Endothelial cell (in vitro differentiated cells): ENCODE measurements around the gene PIGN. TPM values are rescaled to one million over a fixed set of nuclear protein-coding genes. Genes with fewer than 3 reads are reported as not detected.

ENCODE experiments used
- DNase-seq: peaks from one replicate; pipeline ENCODE4 v3.0.0; 2021; ENCODE audit warnings: low spot score
- H3K27ac Mint-ChIP-seq: one replicate; pipeline ENCODE4 v1.8.0; 2021; ENCODE audit warnings: mixed read lengths, inconsistent platforms; ENCODE audit not compliant: unreplicated experiment
- H3K27me3 Mint-ChIP-seq: one replicate; pipeline ENCODE4 v1.8.0; 2021; ENCODE audit warnings: mild to moderate bottlenecking, moderate library complexity, mixed read lengths, inconsistent platforms; ENCODE audit not compliant: unreplicated experiment
- H3K36me3 Mint-ChIP-seq: one replicate; pipeline ENCODE4 v1.8.0; 2021; ENCODE audit warnings: mild to moderate bottlenecking, low read depth, mixed read lengths, inconsistent platforms; ENCODE audit not compliant: unreplicated experiment
- H3K4me1 Mint-ChIP-seq: one replicate; pipeline ENCODE4 v1.8.0; 2021; ENCODE audit warnings: mild to moderate bottlenecking, mixed read lengths, inconsistent platforms; ENCODE audit not compliant: unreplicated experiment
- H3K4me3 Mint-ChIP-seq: one replicate; pipeline ENCODE4 v1.8.0; 2021; ENCODE audit warnings: mild to moderate bottlenecking, mixed read lengths, inconsistent platforms; ENCODE audit not compliant: unreplicated experiment
- H3K9me3 Mint-ChIP-seq: one replicate; pipeline ENCODE4 v1.8.0; 2021; ENCODE audit warnings: mixed read lengths, inconsistent platforms; ENCODE audit not compliant: unreplicated experiment
- total RNA-seq: library from RNA; stranded (reverse); fragmentation: NEBNext Ultra II Directional; extraction: Animal tissue kit (Norgen Biotek cat#: 25700); gene quantifications from one replicate; pipeline ENCODE4 v1.2.1, GENCODE V29; 2021; ENCODE audit not compliant: unreplicated experiment
- TF ChIP-seq, protein P1 (sequence below): fragments of 200-600 bp; sonication (generic); IDR thresholded peaks from one replicate; pipeline ENCODE4 v1.5.0; 2021; ENCODE audit warnings: antibody characterized with exemption; ENCODE audit not compliant: unreplicated experiment

The PIGN gene
- total RNA-seq, 1 donor from 2014 or later = 23.0 TPM

DNA sequence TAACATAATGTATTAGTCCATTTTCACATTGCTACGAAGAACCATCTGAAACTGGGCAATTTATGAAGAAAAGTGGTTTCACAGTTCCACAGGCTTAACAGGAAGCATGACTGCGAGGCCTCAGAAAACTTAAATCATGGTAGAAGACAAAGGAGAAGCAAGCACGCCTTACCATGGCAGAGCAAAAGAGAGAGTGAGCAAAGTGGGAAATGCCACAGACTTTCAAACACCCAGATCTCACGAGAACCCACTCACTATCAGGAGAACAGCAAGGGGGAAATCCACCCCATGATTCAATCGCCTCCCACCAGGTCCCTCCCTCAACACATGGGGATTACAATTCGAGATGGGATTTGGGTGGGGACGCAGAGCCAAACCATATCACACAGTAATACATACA is 22.5 kb downstream of the PIGN start:
- DNase-seq = no peak
- Mint-ChIP-seq H3K36me3 (peaks cover 7% of the 10 kb centered on the region), H3K9me3 (no peaks in the 10 kb centered on the region), H3K4me3 (no peak overlapping the region), H3K27ac (no peak overlapping the region), H3K4me1 (peaks cover 4% of the 10 kb centered on the region), H3K27me3 (no peaks in the 10 kb centered on the region)
- TF ChIP-seq, protein P1, sequence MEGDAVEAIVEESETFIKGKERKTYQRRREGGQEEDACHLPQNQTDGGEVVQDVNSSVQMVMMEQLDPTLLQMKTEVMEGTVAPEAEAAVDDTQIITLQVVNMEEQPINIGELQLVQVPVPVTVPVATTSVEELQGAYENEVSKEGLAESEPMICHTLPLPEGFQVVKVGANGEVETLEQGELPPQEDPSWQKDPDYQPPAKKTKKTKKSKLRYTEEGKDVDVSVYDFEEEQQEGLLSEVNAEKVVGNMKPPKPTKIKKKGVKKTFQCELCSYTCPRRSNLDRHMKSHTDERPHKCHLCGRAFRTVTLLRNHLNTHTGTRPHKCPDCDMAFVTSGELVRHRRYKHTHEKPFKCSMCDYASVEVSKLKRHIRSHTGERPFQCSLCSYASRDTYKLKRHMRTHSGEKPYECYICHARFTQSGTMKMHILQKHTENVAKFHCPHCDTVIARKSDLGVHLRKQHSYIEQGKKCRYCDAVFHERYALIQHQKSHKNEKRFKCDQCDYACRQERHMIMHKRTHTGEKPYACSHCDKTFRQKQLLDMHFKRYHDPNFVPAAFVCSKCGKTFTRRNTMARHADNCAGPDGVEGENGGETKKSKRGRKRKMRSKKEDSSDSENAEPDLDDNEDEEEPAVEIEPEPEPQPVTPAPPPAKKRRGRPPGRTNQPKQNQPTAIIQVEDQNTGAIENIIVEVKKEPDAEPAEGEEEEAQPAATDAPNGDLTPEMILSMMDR = no peak

DNA sequence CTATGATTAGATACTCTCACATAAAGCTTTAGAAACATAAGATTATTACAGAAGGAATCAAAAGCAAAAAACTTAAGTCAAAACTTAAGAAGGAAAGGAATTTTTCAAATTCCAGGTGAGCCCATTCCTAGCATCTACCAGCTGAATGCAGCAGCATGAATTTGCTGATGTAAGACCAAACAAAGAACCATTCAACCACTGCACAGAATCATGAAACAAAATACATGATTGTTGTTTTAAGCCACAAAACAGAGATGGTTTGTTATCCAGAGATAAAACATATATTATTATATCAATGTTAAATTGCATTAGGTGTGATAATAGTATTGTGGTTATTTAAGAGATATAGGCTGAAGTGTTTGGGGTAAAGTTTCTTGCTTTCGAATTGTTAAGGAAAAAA is 29.0 kb downstream of the PIGN start:
- no peak overlapping the region for H3K27ac Mint-ChIP-seq
- no peak overlapping the region for H3K4me3 Mint-ChIP-seq
- TF ChIP-seq, protein P1 = no peak
- H3K4me1 Mint-ChIP-seq = no peaks in the 10 kb centered on the region
- DNase-seq = no peak
- no peaks in the 10 kb centered on the region for H3K27me3 Mint-ChIP-seq
- no peaks in the 10 kb centered on the region for H3K36me3 Mint-ChIP-seq
- no peaks in the 10 kb centered on the region for H3K9me3 Mint-ChIP-seq

DNA sequence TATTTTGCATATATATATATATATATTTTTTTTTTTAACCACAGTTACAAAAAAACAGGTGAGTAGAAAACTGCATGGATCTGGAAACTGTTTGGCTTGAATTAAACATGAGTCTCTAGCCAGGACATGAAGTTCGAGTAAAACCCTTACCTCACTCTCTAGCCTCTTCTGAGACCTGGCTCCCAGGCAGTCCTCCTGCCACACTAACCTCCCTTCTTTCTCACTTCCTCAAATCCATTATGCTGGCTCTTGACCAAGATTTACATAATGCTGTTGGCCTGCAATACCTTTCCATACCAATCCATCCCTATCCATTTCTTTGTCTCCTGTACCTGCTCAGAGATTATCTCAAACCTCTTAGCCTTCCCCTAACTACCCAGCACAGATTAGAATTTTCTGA is 34.0 kb downstream of the PIGN start:
- DNase-seq = no peak
- H3K4me3 Mint-ChIP-seq = no peak overlapping the region

DNA sequence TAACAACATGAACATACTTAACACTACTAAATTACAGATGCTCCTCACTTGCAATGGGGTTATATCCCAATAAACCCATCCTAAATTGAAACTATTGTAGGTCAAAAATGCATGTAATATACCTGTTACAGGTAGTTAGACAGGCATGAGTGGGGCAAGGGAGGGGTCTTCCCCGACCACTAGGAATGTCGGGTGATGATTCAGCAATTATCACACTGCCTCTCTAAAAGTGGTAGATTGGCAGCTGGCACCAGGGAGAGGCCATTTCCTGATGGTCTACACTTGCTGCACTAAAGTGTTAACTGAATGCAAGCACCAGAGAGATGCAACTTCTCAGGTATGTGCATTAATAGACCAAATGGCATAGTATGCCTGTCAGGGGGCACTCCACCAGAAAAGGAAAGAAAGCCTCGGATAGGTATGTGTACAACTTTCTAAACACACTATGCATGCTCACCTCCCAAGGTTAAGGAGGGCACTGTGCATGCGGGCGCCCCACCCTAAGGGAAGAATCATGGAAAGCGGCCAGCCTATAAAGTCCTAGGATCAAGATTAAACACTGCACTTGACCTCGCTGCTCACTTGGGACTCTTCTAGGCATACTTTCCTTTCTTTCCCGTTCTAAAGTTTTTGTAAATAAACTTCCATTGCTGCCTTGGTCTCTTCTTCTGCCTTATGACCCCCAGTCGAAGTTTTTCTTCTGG is 35.6 kb downstream of the PIGN start:
- H3K27ac Mint-ChIP-seq = no peak overlapping the region
- no peaks in the 10 kb centered on the region for H3K36me3 Mint-ChIP-seq
- TF ChIP-seq, protein P1 = no peak
- no peaks in the 10 kb centered on the region for H3K27me3 Mint-ChIP-seq
- H3K4me1 Mint-ChIP-seq = no peaks in the 10 kb centered on the region
- no peak for DNase-seq
- H3K4me3 Mint-ChIP-seq = no peak overlapping the region
- H3K9me3 Mint-ChIP-seq = no peaks in the 10 kb centered on the region

More for the DNA sequence above, 34.0 kb downstream of the PIGN start:
- no peaks in the 10 kb centered on the region for H3K36me3 Mint-ChIP-seq
- H3K4me1 Mint-ChIP-seq = no peaks in the 10 kb centered on the region
- TF ChIP-seq, protein P1 = no peak
- no peaks in the 10 kb centered on the region for H3K9me3 Mint-ChIP-seq
- H3K27me3 Mint-ChIP-seq = no peaks in the 10 kb centered on the region
- H3K27ac Mint-ChIP-seq = no peak overlapping the region

DNA sequence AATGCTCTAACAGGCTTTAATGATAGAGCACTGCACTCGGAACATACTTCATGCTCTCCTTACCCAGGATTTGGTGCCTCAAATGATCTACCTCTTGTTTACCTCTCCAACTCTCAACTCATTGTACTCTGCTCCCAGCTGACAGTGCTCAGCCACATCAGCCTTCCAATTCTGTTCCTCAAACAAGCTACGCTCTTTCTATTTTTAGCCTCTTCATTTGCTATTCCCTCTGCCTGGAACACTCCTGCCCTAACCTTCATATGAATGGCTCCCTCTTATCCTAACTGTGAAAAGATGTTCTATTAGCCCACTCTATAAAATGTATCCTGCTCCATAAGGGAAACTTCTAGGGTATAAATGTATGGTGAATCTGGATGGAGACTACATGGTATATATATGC is 42.5 kb downstream of the PIGN start:
- Mint-ChIP-seq H3K4me1 (no peaks in the 10 kb centered on the region), H3K27ac (no peak overlapping the region), H3K27me3 (no peaks in the 10 kb centered on the region), H3K9me3 (no peaks in the 10 kb centered on the region), H3K36me3 (no peaks in the 10 kb centered on the region), H3K4me3 (no peak overlapping the region)
- DNase-seq = no peak
- TF ChIP-seq, protein P1 = no peak
